ENCODE data around the gene ALG10B.

GRCh38 chr12:38269897-38270296, 46.7 kb upstream of the ALG10B start:
- TF ChIP-seq, protein P1, sequence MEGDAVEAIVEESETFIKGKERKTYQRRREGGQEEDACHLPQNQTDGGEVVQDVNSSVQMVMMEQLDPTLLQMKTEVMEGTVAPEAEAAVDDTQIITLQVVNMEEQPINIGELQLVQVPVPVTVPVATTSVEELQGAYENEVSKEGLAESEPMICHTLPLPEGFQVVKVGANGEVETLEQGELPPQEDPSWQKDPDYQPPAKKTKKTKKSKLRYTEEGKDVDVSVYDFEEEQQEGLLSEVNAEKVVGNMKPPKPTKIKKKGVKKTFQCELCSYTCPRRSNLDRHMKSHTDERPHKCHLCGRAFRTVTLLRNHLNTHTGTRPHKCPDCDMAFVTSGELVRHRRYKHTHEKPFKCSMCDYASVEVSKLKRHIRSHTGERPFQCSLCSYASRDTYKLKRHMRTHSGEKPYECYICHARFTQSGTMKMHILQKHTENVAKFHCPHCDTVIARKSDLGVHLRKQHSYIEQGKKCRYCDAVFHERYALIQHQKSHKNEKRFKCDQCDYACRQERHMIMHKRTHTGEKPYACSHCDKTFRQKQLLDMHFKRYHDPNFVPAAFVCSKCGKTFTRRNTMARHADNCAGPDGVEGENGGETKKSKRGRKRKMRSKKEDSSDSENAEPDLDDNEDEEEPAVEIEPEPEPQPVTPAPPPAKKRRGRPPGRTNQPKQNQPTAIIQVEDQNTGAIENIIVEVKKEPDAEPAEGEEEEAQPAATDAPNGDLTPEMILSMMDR (IDR thresholded peaks at IDR 0.05), result no peak
- no peak for TF ChIP-seq POLR2A (IDR thresholded peaks at IDR 0.05)
- TF ChIP-seq POLR2AphosphoS5 (IDR thresholded peaks at IDR 0.05), result no peak
- no peak for TF ChIP-seq EP300 (IDR thresholded peaks at IDR 0.05)

All from upper lobe of left lung (tissue), 4 donors.